MM.1S (cell line): ENCODE results near the gene NKG7.

Experiments
- DNase-seq: peaks from one replicate; pipeline ENCODE4 v3.0.0-alpha.2; 2015
- H2AFZ ChIP-seq: fragments of 300-600 bp; sonication (generic); 2 replicates; pipeline ENCODE4 v1.6.0; 2016; ENCODE audit warnings: antibody characterized with exemption, low read length
- H3F3A ChIP-seq: fragments of 300-600 bp; sonication (generic); 2 replicates; pipeline ENCODE4 v1.6.1; 2016; ENCODE audit warnings: mild to moderate bottlenecking, antibody characterized with exemption, low read length, moderate library complexity, mixed read lengths; ENCODE audit not compliant: insufficient read depth
- H3K27ac ChIP-seq: fragments of 300-600 bp; sonication (generic); 2 replicates; pipeline ENCODE4 v1.5.1; 2016; ENCODE audit warnings: mild to moderate bottlenecking, low read length
- H3K27me3 ChIP-seq: fragments of 300-600 bp; sonication (generic); replicated peaks from 2 replicates; pipeline ENCODE4 v1.6.0; 2016; ENCODE audit warnings: low read length; ENCODE audit not compliant: insufficient read depth
- H3K36me3 ChIP-seq: fragments of 300-600 bp; sonication (generic); replicated peaks from 2 replicates; pipeline ENCODE4 v1.6.1; 2016; ENCODE audit warnings: mild to moderate bottlenecking, low read length, mixed read lengths; ENCODE audit not compliant: insufficient read depth
- H3K4me1 ChIP-seq: fragments of 300-600 bp; sonication (generic); 2 replicates; pipeline ENCODE4 v1.6.1; 2016; ENCODE audit warnings: low read length, mixed read lengths
- H3K4me2 ChIP-seq: fragments of 300-600 bp; sonication (generic); 2 replicates; pipeline ENCODE4 v1.6.0; 2016; ENCODE audit warnings: low read depth, low read length
- H3K4me3 ChIP-seq: fragments of 300-600 bp; sonication (generic); 2 replicates; pipeline ENCODE4 v1.5.1; 2016; ENCODE audit warnings: low read length, mixed read lengths
- H3K79me2 ChIP-seq: fragments of 300-600 bp; sonication (generic); 2 replicates; pipeline ENCODE4 v1.6.1; 2016; ENCODE audit warnings: mixed run types, low read length, mixed read lengths
- H3K9ac ChIP-seq: fragments of 300-600 bp; sonication (generic); 2 replicates; pipeline ENCODE4 v1.6.1; 2016; ENCODE audit warnings: low read length, mixed read lengths
- H3K9me2 ChIP-seq: fragments of 300-600 bp; sonication (generic); replicated peaks from 2 replicates; pipeline ENCODE4 v1.6.1; 2016; ENCODE audit warnings: mild to moderate bottlenecking, low read length, mixed read lengths; ENCODE audit not compliant: insufficient read depth
- H3K9me3 ChIP-seq: fragments of 300-600 bp; sonication (generic); replicated peaks from 2 replicates; pipeline ENCODE4 v1.6.1; 2016; ENCODE audit warnings: mild to moderate bottlenecking, low read length, mixed read lengths; ENCODE audit not compliant: insufficient read depth
- H4K20me1 ChIP-seq: fragments of 300-600 bp; sonication (generic); 2 replicates; pipeline ENCODE4 v1.6.1; 2016; ENCODE audit warnings: mild to moderate bottlenecking, low read length, moderate library complexity, mixed read lengths; ENCODE audit not compliant: insufficient read depth
- EZH2 ChIP-seq: fragments of 300-600 bp; sonication (generic); optimal IDR thresholded peaks from 2 replicates; pipeline ENCODE3; 2017; ENCODE audit warnings: low read depth, mild to moderate bottlenecking, antibody characterized with exemption, low read length, mixed read lengths
- EZH2phosphoT487 ChIP-seq: fragments of 300-600 bp; sonication (generic); IDR thresholded peaks from 2 replicates; pipeline ENCODE4 v1.6.1; 2018; ENCODE audit warnings: antibody characterized with exemption, low read length
- TF ChIP-seq, protein P1 (sequence below): fragments of 300-600 bp; sonication (generic); IDR thresholded peaks from 2 replicates; pipeline ENCODE4 v1.5.1; 2016; ENCODE audit warnings: antibody characterized with exemption, low read length, mixed read lengths

NKG7 gene

DNA sequence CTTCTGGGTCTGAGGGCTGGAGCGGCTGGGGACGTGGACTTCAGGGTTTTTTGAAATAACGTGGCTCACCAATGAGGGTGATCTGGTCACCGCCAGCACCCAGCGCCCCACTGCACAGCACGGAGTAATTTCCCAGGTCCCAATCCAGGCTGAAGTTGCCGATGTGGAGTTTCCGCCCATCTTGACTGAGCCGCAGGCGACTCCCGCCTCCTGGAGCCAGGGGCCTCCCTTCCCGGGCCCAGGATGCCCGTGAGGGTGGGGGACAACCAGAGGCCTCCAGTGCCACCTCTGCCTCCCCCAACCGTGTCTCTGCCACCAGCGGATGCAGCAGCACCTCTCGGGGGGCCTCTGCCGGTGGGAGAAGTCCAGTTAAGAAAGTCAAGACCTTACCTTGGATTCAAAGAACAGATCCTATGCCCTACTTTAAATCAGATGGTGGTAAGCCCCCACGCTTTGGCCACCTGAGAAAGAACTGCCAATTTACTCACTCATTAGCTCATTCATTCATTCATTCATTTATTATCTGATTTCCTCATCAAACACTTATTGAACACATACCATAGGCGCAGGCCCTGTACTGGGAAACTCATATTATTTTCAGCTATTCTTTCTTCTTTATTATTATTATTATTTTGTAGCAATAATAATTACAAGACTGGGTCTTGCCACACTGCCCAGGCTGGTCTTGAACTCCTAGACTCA lies 34.4 kb downstream of the NKG7 start:
- H3K9ac ChIP-seq: no peak overlapping the region
- H2AFZ ChIP-seq: no peak overlapping the region
- H3K4me3 ChIP-seq: no peak overlapping the region
- H3K9me3 ChIP-seq: no peaks in the 10 kb centered on the region
- no peaks in the 10 kb centered on the region for H3F3A ChIP-seq
- H3K9me2 ChIP-seq: no peaks in the 10 kb centered on the region
- H3K27me3 ChIP-seq: no peaks in the 10 kb centered on the region
- H3K4me1 ChIP-seq: no peaks in the 10 kb centered on the region
- no peaks in the 10 kb centered on the region for H4K20me1 ChIP-seq
- no peak overlapping the region for H3K27ac ChIP-seq
- H3K79me2 ChIP-seq: no peaks in the 10 kb centered on the region
- DNase-seq: no peak
- no peaks in the 10 kb centered on the region for H3K36me3 ChIP-seq
- no peak overlapping the region for H3K4me2 ChIP-seq
- TF ChIP-seq EZH2 (no peak), EZH2phosphoT487 (no peak)
- TF ChIP-seq, protein P1, sequence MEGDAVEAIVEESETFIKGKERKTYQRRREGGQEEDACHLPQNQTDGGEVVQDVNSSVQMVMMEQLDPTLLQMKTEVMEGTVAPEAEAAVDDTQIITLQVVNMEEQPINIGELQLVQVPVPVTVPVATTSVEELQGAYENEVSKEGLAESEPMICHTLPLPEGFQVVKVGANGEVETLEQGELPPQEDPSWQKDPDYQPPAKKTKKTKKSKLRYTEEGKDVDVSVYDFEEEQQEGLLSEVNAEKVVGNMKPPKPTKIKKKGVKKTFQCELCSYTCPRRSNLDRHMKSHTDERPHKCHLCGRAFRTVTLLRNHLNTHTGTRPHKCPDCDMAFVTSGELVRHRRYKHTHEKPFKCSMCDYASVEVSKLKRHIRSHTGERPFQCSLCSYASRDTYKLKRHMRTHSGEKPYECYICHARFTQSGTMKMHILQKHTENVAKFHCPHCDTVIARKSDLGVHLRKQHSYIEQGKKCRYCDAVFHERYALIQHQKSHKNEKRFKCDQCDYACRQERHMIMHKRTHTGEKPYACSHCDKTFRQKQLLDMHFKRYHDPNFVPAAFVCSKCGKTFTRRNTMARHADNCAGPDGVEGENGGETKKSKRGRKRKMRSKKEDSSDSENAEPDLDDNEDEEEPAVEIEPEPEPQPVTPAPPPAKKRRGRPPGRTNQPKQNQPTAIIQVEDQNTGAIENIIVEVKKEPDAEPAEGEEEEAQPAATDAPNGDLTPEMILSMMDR: no peak

DNA sequence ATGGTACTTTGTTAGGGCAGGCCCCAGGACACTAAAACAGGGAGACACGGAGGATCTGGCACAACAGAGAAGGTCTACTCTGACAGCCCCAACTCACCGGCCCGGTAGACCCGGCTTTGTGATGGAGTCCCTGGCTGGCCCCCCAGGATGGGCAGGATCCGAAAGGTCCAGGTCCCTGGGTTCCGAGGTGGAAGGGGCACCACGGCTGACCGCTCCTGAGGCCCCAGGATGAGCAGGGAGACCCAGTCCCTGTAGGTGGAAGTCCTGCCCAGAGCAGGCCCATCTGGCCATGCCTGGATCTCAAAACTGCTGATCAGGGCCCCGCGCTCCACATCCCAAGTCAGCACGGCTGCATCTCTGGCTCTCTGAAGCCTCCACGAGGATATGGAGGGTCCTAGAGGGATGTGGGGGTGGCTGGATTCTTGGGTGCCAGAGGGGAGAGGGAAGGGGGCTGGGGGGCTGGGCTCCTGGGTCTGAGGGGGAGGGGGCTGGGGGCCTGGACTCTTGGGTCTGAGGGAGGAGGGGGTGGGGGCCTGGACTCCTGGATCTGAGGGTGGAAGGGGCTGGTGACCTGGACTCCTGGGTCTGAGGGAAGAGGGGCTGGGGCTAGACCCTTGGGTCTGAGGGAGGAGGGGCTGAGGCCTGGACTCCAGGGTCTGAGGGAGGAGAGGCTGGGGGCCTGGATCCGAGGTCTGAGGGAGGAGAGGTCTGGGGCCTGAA lies 35.2 kb downstream of the NKG7 start:
- Histone ChIP-seq H2AFZ (no peak overlapping the region), H3K9me2 (no peaks in the 10 kb centered on the region), H3K4me1 (no peaks in the 10 kb centered on the region), H3K36me3 (no peaks in the 10 kb centered on the region), H3K79me2 (no peaks in the 10 kb centered on the region), H3K9me3 (no peaks in the 10 kb centered on the region), H3K9ac (no peak overlapping the region), H3K27ac (no peak overlapping the region), H3F3A (no peaks in the 10 kb centered on the region), H3K4me2 (no peak overlapping the region), H3K27me3 (no peaks in the 10 kb centered on the region), H3K4me3 (no peak overlapping the region), H4K20me1 (no peaks in the 10 kb centered on the region)
- no peak for DNase-seq
- TF ChIP-seq EZH2: no peak
- TF ChIP-seq, protein P1: no peak
- no peak for TF ChIP-seq EZH2phosphoT487

DNA sequence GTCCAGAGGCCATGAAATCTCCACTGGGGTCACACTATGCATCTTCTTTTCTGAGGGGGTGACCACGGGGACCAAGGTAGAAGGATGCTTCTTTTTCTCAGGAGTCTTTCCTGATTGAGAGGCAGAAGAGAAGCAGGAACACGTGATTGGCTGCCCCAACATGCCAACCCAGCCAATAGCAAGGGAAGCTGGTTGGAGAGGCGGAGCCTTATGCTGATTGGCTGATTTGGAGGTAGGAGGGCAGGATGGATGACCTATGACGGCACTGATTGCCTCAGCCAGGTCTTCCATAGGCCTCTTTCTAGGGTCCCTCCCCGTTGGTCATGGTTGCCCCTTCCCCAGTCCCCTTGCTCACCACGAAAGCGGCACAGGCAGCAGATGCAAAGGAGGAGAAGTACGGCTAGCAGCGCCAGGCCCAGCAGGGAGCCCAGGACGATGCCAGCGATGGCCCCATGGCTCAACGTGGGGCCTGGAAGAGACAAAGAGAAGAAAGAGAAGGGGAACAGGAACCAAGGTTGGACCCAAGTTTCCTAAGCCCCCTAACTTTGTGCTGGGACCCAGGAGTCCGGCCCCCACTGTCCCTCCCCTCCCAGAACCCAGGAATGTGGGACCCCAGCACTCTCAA lies 38.5 kb downstream of the NKG7 start:
- H3K36me3 ChIP-seq: no peaks in the 10 kb centered on the region

More for the DNA sequence above, 38.5 kb downstream of the NKG7 start:
- H3K27me3 ChIP-seq: no peaks in the 10 kb centered on the region
- no peaks in the 10 kb centered on the region for H3K9me3 ChIP-seq
- H4K20me1 ChIP-seq: no peaks in the 10 kb centered on the region
- no peaks in the 10 kb centered on the region for H3F3A ChIP-seq
- H3K9ac ChIP-seq: no peak overlapping the region
- no peak for TF ChIP-seq EZH2phosphoT487
- TF ChIP-seq, protein P1: no peak
- no peak for TF ChIP-seq EZH2
- H3K4me1 ChIP-seq: no peaks in the 10 kb centered on the region
- DNase-seq: no peak
- no peaks in the 10 kb centered on the region for H3K79me2 ChIP-seq
- no peak overlapping the region for H3K4me3 ChIP-seq
- H3K4me2 ChIP-seq: no peak overlapping the region
- H2AFZ ChIP-seq: no peak overlapping the region
- H3K27ac ChIP-seq: no peak overlapping the region
- no peaks in the 10 kb centered on the region for H3K9me2 ChIP-seq
